ENCODE measurements around the gene GUCY1A2. TPM values are rescaled to one million over a fixed set of nuclear protein-coding genes. Genes with fewer than 3 reads are reported as not detected.

Gene GUCY1A2
- total RNA-seq, 2 donors from 2014 or later = 3.7 to 5.3 TPM

- H3K27ac ChIP-seq (ENCODE audit: low read depth, low read length) = no peak overlapping the region
- H3K9ac ChIP-seq (ENCODE audit: extremely low read depth, low read length, poor library complexity, severe bottlenecking) = no peak overlapping the region
- WGBS, 2 experiments (ENCODE audit: insufficient coverage in 1 of 2, insufficient read length in 1 of 2) = 87 to 91% methylated on average over 3 to 5 of the region's 5 CpGs
- H3K4me3 Mint-ChIP-seq = no peak overlapping the region
- peaks cover 39% of the 10 kb centered on the region for H3K9me3 ChIP-seq (ENCODE audit: control insufficient read depth, low read length)
- no peaks in the 10 kb centered on the region for H3K27me3 Mint-ChIP-seq (ENCODE audit: insufficient read depth)
- H3K4me1 ChIP-seq (ENCODE audit: control insufficient read depth, insufficient read depth, low read length) = no peaks in the 10 kb centered on the region
- H3K4me1 Mint-ChIP-seq = no peaks in the 10 kb centered on the region
- H3K36me3 ChIP-seq (ENCODE audit: control insufficient read depth, insufficient read depth, low read length) = no peaks in the 10 kb centered on the region
- TF ChIP-seq CTCF (conservative IDR thresholded peaks at IDR 0.05) = no peak
- no peak overlapping the region for H3K27ac Mint-ChIP-seq
- peak overlapping the region; percentile 33 for H3K4me3 ChIP-seq (ENCODE audit: low read length)
- H3K36me3 Mint-ChIP-seq (ENCODE audit: low read depth) = peaks cover 3% of the 10 kb centered on the region
- H3K27me3 ChIP-seq (ENCODE audit: control insufficient read depth, insufficient read depth, low read length, poor library complexity, severe bottlenecking) = no peaks in the 10 kb centered on the region
- no peak for DNase-seq
- peaks cover 57% of the 10 kb centered on the region for H3K9me3 Mint-ChIP-seq
Observed at GRCh38 chr11:107050121-107050520, 31.8 kb upstream of the GUCY1A2 start.

- H3K36me3 Mint-ChIP-seq (ENCODE audit: low read depth) = no peaks in the 10 kb centered on the region
- 93% methylated on average over 1 of the region's 1 CpG; no CpG with 5 or more reads in 1 of the 2 experiments for WGBS, 2 experiments (ENCODE audit: insufficient coverage in 1 of 2, insufficient read length in 1 of 2)
- H3K9me3 ChIP-seq (ENCODE audit: control insufficient read depth, low read length) = peaks cover 29% of the 10 kb centered on the region
- no peak overlapping the region for H3K4me3 ChIP-seq (ENCODE audit: low read length)
- H3K4me1 ChIP-seq (ENCODE audit: control insufficient read depth, insufficient read depth, low read length) = no peaks in the 10 kb centered on the region
- H3K27ac ChIP-seq (ENCODE audit: low read depth, low read length) = no peak overlapping the region
- H3K4me1 Mint-ChIP-seq = no peaks in the 10 kb centered on the region
- H3K27ac Mint-ChIP-seq = no peak overlapping the region
- H3K27me3 ChIP-seq (ENCODE audit: control insufficient read depth, insufficient read depth, low read length, poor library complexity, severe bottlenecking) = no peaks in the 10 kb centered on the region
- no peak for DNase-seq
- H3K9me3 Mint-ChIP-seq = peaks cover 20% of the 10 kb centered on the region
- no peak overlapping the region for H3K4me3 Mint-ChIP-seq
- TF ChIP-seq CTCF (conservative IDR thresholded peaks at IDR 0.05) = no peak
- no peaks in the 10 kb centered on the region for H3K36me3 ChIP-seq (ENCODE audit: control insufficient read depth, insufficient read depth, low read length)
- no peaks in the 10 kb centered on the region for H3K27me3 Mint-ChIP-seq (ENCODE audit: insufficient read depth)
- H3K9ac ChIP-seq (ENCODE audit: extremely low read depth, low read length, poor library complexity, severe bottlenecking) = no peak overlapping the region
Observed at GRCh38 chr11:107044503-107044902, 26.2 kb upstream of the GUCY1A2 start.

GRCh38 chr11:107043242-107044006 is 25.1 kb upstream of the GUCY1A2 start:
- Mint-ChIP-seq H3K9me3 (peaks cover 11% of the 10 kb centered on the region), H3K36me3 (ENCODE audit: low read depth) (no peaks in the 10 kb centered on the region), H3K4me3 (no peak overlapping the region), H3K27ac (no peak overlapping the region), H3K27me3 (ENCODE audit: insufficient read depth) (no peaks in the 10 kb centered on the region), H3K4me1 (no peaks in the 10 kb centered on the region)
- 67 to 72% methylated on average over 1 to 4 of the region's 4 CpGs for WGBS, 2 experiments (ENCODE audit: insufficient coverage in 1 of 2, insufficient read length in 1 of 2)
- Histone ChIP-seq H3K4me3 (ENCODE audit: low read length) (no peak overlapping the region), H3K9ac (ENCODE audit: extremely low read depth, low read length, poor library complexity, severe bottlenecking) (no peak overlapping the region), H3K36me3 (ENCODE audit: control insufficient read depth, insufficient read depth, low read length) (no peaks in the 10 kb centered on the region), H3K27me3 (ENCODE audit: control insufficient read depth, insufficient read depth, low read length, poor library complexity, severe bottlenecking) (no peaks in the 10 kb centered on the region), H3K4me1 (ENCODE audit: control insufficient read depth, insufficient read depth, low read length) (no peaks in the 10 kb centered on the region), H3K27ac (ENCODE audit: low read depth, low read length) (no peak overlapping the region), H3K9me3 (ENCODE audit: control insufficient read depth, low read length) (peaks cover 26% of the 10 kb centered on the region)
- no peak for TF ChIP-seq CTCF (conservative IDR thresholded peaks at IDR 0.05)
- no peak for DNase-seq

Measured in endodermal cell (in vitro differentiated cells).